Naive thymus-derived CD4-positive, alpha-beta T cell (primary cell): ENCODE results near the gene DHRS9. TPM values are rescaled to one million over a fixed set of nuclear protein-coding genes. Genes with fewer than 3 reads are reported as not detected.
"Not testable (repeated sequence)": the region's sequence is repeated elsewhere in the genome, so short reads cannot be mapped to it uniquely, and the experiment has no call there.

Experiments used
- ATAC-seq: fragments of 150-1000 bp; cut with Tn5 transposase; 2 replicates; pipeline ENCODE4 v1.10.0; 2021; ENCODE audit warnings: mild to moderate bottlenecking, moderate library complexity
- CTCF ChIA-PET: fragments of 350-600 bp; sonication (Branson Sonifier 250); formaldehyde crosslinking; loops from one replicate; lab custom pipeline; 2021; ENCODE audit warnings: antibody characterized with exemption; lab: Charles Lee
- POLR2A ChIA-PET: fragments of 350-600 bp; sonication (Branson Sonifier 250); formaldehyde crosslinking; loops from one replicate; lab custom pipeline; 2021; ENCODE audit warnings: antibody characterized with exemption, inconsistent platforms; lab: Charles Lee
- DNase-seq, 9 donors: peaks; one replicate each; pipeline versions ENCODE4 v3.0.0 to v3.0.0-alpha.2; 2020 to 2022; ENCODE audit warnings: mixed read lengths in 1 of 9
- H3K27ac ChIP-seq: one replicate; pipeline ENCODE4 v1.7.0; 2013; ENCODE audit warnings: mild to moderate bottlenecking, low read depth, low read length, moderate library complexity
- H3K27me3 ChIP-seq, 2 donors: one replicate each; pipeline ENCODE4 v1.7.0; 2013; ENCODE audit warnings: low read length in 2 of 2, mild to moderate bottlenecking in 2 of 2, moderate library complexity in 2 of 2; ENCODE audit not compliant: control insufficient read depth in 2 of 2, insufficient read depth in 2 of 2
- H3K36me3 ChIP-seq, 3 experiments: 1 replicate in 2 of 3; 2 replicates in 1 of 3; pipeline ENCODE4 v1.7.0; 2013; ENCODE audit warnings: low read length in 3 of 3, mild to moderate bottlenecking in 3 of 3, moderate library complexity in 1 of 3; ENCODE audit not compliant: insufficient read depth in 3 of 3, control insufficient read depth in 2 of 3
- H3K4me1 ChIP-seq, 2 donors: one replicate each; pipeline ENCODE4 v1.7.0; 2013; ENCODE audit warnings: low read length in 2 of 2, mild to moderate bottlenecking in 2 of 2, moderate library complexity in 1 of 2; ENCODE audit not compliant: control insufficient read depth in 2 of 2, insufficient read depth in 2 of 2
- H3K4me3 ChIP-seq: 2 replicates; pipeline ENCODE4 v1.7.0; 2013; ENCODE audit warnings: mild to moderate bottlenecking, low read length
- H3K9me3 ChIP-seq, 3 experiments: 1 replicate in 2 of 3; 2 replicates in 1 of 3; pipeline ENCODE4 v1.7.0; 2013; ENCODE audit warnings: low read length in 3 of 3; ENCODE audit not compliant: control insufficient read depth in 2 of 3
- H3K27ac Mint-ChIP-seq, 9 donors: one replicate each; pipeline ENCODE4 v1.8.0; 2020 to 2022; ENCODE audit warnings: mixed read lengths in 9 of 9, mild to moderate bottlenecking in 8 of 9, moderate library complexity in 5 of 9, inconsistent platforms in 2 of 9
- H3K27me3 Mint-ChIP-seq, 5 donors: one replicate each; pipeline ENCODE4 v1.8.0; 2021 to 2022; ENCODE audit warnings: mixed read lengths in 5 of 5, mild to moderate bottlenecking in 1 of 5
- H3K36me3 Mint-ChIP-seq, 5 donors: one replicate each; pipeline ENCODE4 v1.8.0; 2020 to 2022; ENCODE audit warnings: mixed read lengths in 5 of 5, mild to moderate bottlenecking in 3 of 5, inconsistent platforms in 1 of 5
- H3K4me1 Mint-ChIP-seq, 7 donors: one replicate each; pipeline ENCODE4 v1.8.0; 2020 to 2022; ENCODE audit warnings: mixed read lengths in 7 of 7, mild to moderate bottlenecking in 3 of 7, inconsistent platforms in 1 of 7
- H3K4me3 Mint-ChIP-seq, 10 donors: one replicate each; pipeline ENCODE4 v1.8.0; 2020 to 2022; ENCODE audit warnings: mild to moderate bottlenecking in 10 of 10, mixed read lengths in 10 of 10, moderate library complexity in 6 of 10, inconsistent platforms in 2 of 10
- H3K9me3 Mint-ChIP-seq, 11 donors: one replicate each; pipeline ENCODE4 v1.8.0; 2020 to 2022; ENCODE audit warnings: mixed read lengths in 11 of 11, mild to moderate bottlenecking in 4 of 11, inconsistent platforms in 1 of 11, moderate library complexity in 1 of 11
- intact Hi-C, 2 donors: fragments of 100-400 bp; cut with micrococcal nuclease; formaldehyde crosslinking; loops; one replicate each; pipeline ENCODE4 v1.15.1; 2023
- polyA plus RNA-seq, 2 donors: library from polyadenylated mRNA; unstranded; fragments of 300-500 nt; fragmentation: Illumina TruSeq; gene quantifications; one replicate each; pipeline ENCODE4 v1.2.3, GENCODE V29; 2021
- total RNA-seq, 6 experiments: library from RNA in 5 of 6; stranded (reverse) in 5 of 6; gene quantifications; 1 replicate in 5 of 6; 2 replicates in 1 of 6; pipeline ENCODE4 v1.2.3 and lab custom pipeline; 2021 to 2026

DHRS9 gene
- total and polyA plus RNA-seq, 7 experiments from 2014 or later = 0.17 to 1.1 (median 0.30) TPM; not detected in 3

GRCh38 chr2:169042856-169043255 lies 26.5 kb upstream of the DHRS9 start:
- H3K36me3 Mint-ChIP-seq = peaks cover 6 to 22% (median 14%) of the 10 kb centered on the region in 5 donors
- H3K4me3 Mint-ChIP-seq = no peak overlapping the region
- CTCF ChIA-PET = interaction anchor here (0.6 kb wide), 1 partner anchor 121 kb away, joined by 3 read pairs; no protein-coding TSS in a partner anchor

GRCh38 chr2:169046440-169047151 lies 22.8 kb upstream of the DHRS9 start:
- Mint-ChIP-seq H3K36me3 (peaks cover 6 to 18% (median 14%) of the 10 kb centered on the region in 5 donors), H3K27ac (no peak overlapping the region), H3K4me1 (peaks cover 0 to 3% (median 0%) of the 10 kb centered on the region in 7 donors), H3K9me3 (peaks cover 3 to 26% (median 19%) of the 10 kb centered on the region in 11 donors), H3K27me3 (peaks cover 3 to 11% (median 8%) of the 10 kb centered on the region in 5 donors), H3K4me3 (no peak overlapping the region)
- Histone ChIP-seq H3K27me3 (no peaks in the 10 kb centered on the region), H3K4me3 (no peak overlapping the region), H3K36me3 (no peaks in the 10 kb centered on the region), H3K4me1 (no peaks in the 10 kb centered on the region), H3K9me3 (no peaks in the 10 kb centered on the region), H3K27ac (no peak overlapping the region)
- ATAC-seq = no peak
- CTCF ChIA-PET = interaction anchor here (0.7 kb wide), 1 partner anchor 98 kb away, joined by 3 read pairs; no protein-coding TSS in a partner anchor
- POLR2A ChIA-PET = no interaction called here
- intact Hi-C loops = no loop called here
- DNase-seq = no peak

More at GRCh38 chr2:169042856-169043255, 26.5 kb upstream of the DHRS9 start:
- no peak for ATAC-seq
- POLR2A ChIA-PET = no interaction called here
- Histone ChIP-seq H3K4me3 (no peak overlapping the region), H3K27me3 (no peaks in the 10 kb centered on the region), H3K4me1 (peaks cover 0 to 4% of the 10 kb centered on the region in 2 donors), H3K9me3 (no peaks in the 10 kb centered on the region), H3K27ac (no peak overlapping the region), H3K36me3 (no peaks in the 10 kb centered on the region)
- peaks cover 0 to 13% (median 0%) of the 10 kb centered on the region in 7 donors for H3K4me1 Mint-ChIP-seq
- intact Hi-C loops = no loop called here
- peaks cover 3 to 28% (median 19%) of the 10 kb centered on the region in 11 donors for H3K9me3 Mint-ChIP-seq
- no peak overlapping the region for H3K27ac Mint-ChIP-seq
- H3K27me3 Mint-ChIP-seq = peaks cover 1 to 16% (median 5%) of the 10 kb centered on the region in 5 donors
- DNase-seq = no peak

GRCh38 chr2:169047256-169048250 lies 21.8 kb upstream of the DHRS9 start:
- intact Hi-C loops = no loop called here
- Mint-ChIP-seq H3K4me3 (no peak overlapping the region), H3K27me3 (peaks cover 3 to 11% (median 8%) of the 10 kb centered on the region in 5 donors), H3K36me3 (peaks cover 6 to 14% (median 6%) of the 10 kb centered on the region in 5 donors), H3K9me3 (peaks cover 0 to 17% (median 12%) of the 10 kb centered on the region in 11 donors), H3K4me1 (peaks cover 0 to 3% (median 0%) of the 10 kb centered on the region in 7 donors), H3K27ac (no peak overlapping the region)
- ATAC-seq (no peak), DNase-seq (no peak)
- no peak overlapping the region for H3K27ac ChIP-seq
- no peaks in the 10 kb centered on the region for H3K27me3 ChIP-seq
- CTCF ChIA-PET = no interaction called here
- no peaks in the 10 kb centered on the region for H3K9me3 ChIP-seq
- no peak overlapping the region for H3K4me3 ChIP-seq
- POLR2A ChIA-PET = no interaction called here
- no peaks in the 10 kb centered on the region for H3K36me3 ChIP-seq
- no peaks in the 10 kb centered on the region for H3K4me1 ChIP-seq

- Mint-ChIP-seq H3K27me3 (peaks cover 3 to 11% (median 8%) of the 10 kb centered on the region in 5 donors), H3K36me3 (peaks cover 0 to 8% (median 3%) of the 10 kb centered on the region in 5 donors), H3K9me3 (peaks cover 0 to 9% (median 3%) of the 10 kb centered on the region in 11 donors), H3K4me1 (peaks cover 0 to 3% (median 0%) of the 10 kb centered on the region in 7 donors), H3K4me3 (no peak overlapping the region), H3K27ac (no peak overlapping the region)
- Histone ChIP-seq H3K27ac (no peak overlapping the region), H3K4me3 (no peak overlapping the region), H3K9me3 (no peaks in the 10 kb centered on the region), H3K36me3 (no peaks in the 10 kb centered on the region), H3K27me3 (no peaks in the 10 kb centered on the region), H3K4me1 (no peaks in the 10 kb centered on the region)
- no peak for DNase-seq
- ChIA-PET POLR2A (no interaction called here), CTCF (no interaction called here)
- intact Hi-C loops = no loop called here
- no peak for ATAC-seq
Observed at GRCh38 chr2:169049142-169049541, 20.2 kb upstream of the DHRS9 start.

- intact Hi-C loops = no loop called here
- H3K27me3 Mint-ChIP-seq = peaks cover 0 to 10% (median 4%) of the 10 kb centered on the region in 5 donors
Observed at GRCh38 chr2:169050476-169051240, 18.7 kb upstream of the DHRS9 start.

GRCh38 chr2:169054575-169054974 lies 14.8 kb upstream of the DHRS9 start:
- POLR2A ChIA-PET, H3K4me1 Mint-ChIP-seq, H3K27me3 ChIP-seq, H3K9me3 ChIP-seq, DNase-seq, CTCF ChIA-PET, H3K4me3 ChIP-seq, H3K4me3 Mint-ChIP-seq, H3K4me1 ChIP-seq, H3K36me3 ChIP-seq, H3K27ac Mint-ChIP-seq, H3K27ac ChIP-seq, ATAC-seq, intact Hi-C loops, H3K27me3 Mint-ChIP-seq: not testable (repeated sequence)
- Mint-ChIP-seq H3K9me3 (peaks cover 8 to 46% (median 25%) of the 10 kb centered on the region in 11 donors), H3K36me3 (peaks cover 0 to 11% (median 8%) of the 10 kb centered on the region in 5 donors)

More at GRCh38 chr2:169050476-169051240, 18.7 kb upstream of the DHRS9 start:
- Histone ChIP-seq H3K27me3 (no peaks in the 10 kb centered on the region), H3K36me3 (no peaks in the 10 kb centered on the region), H3K9me3 (no peaks in the 10 kb centered on the region), H3K27ac (no peak overlapping the region), H3K4me1 (no peaks in the 10 kb centered on the region), H3K4me3 (no peak overlapping the region)
- Mint-ChIP-seq H3K4me1 (peaks cover 0 to 3% (median 0%) of the 10 kb centered on the region in 7 donors), H3K36me3 (peaks cover 0 to 13% (median 8%) of the 10 kb centered on the region in 5 donors), H3K4me3 (no peak overlapping the region), H3K9me3 (peaks cover 10 to 24% (median 14%) of the 10 kb centered on the region in 11 donors), H3K27ac (no peak overlapping the region)
- DNase-seq (no peak), ATAC-seq (peak; percentile 71)
- ChIA-PET CTCF (no interaction called here), POLR2A (no interaction called here)
